ENCODE results near the gene DYNLT2B. TPM values are rescaled to one million over a fixed set of nuclear protein-coding genes. Genes with fewer than 3 reads are reported as not detected.
"Not testable (repeated sequence)": the region's sequence is repeated elsewhere in the genome, so short reads cannot be mapped to it uniquely, and the experiment has no call there.

Gene DYNLT2B
- total and polyA plus RNA-seq, 2 donors (not counting 1 experiment from before 2014, with no cell fraction given) = 9.1 to 13.0 TPM

- no peak for DNase-seq (ENCODE audit: low read depth in 2 of 2)
- no peak overlapping the region for H3K9ac ChIP-seq (ENCODE audit: insufficient read depth, low read length)
- peaks cover 7% of the 10 kb centered on the region for H3K36me3 ChIP-seq (ENCODE audit: control insufficient read depth, insufficient read depth, low read length)
- H3K4me2 ChIP-seq (ENCODE audit: extremely low read depth, insufficient read depth, low read length) = no peak overlapping the region
- no peaks in the 10 kb centered on the region for H3K4me1 ChIP-seq (ENCODE audit: control insufficient read depth, extremely low read depth, insufficient read depth, low read length)
- no peaks in the 10 kb centered on the region for H4K20me1 ChIP-seq (ENCODE audit: control insufficient read depth, extremely low read depth, insufficient read depth, low read length)
- H3K9me3 ChIP-seq (ENCODE audit: control insufficient read depth, insufficient read depth, low read depth, low read length) = no peaks in the 10 kb centered on the region
- TF ChIP-seq CTCF (conservative IDR thresholded peaks at IDR 0.05 in 1 of 2, IDR thresholded peaks at IDR 0.05 in 1 of 2; ENCODE audit: low read depth in 1 of 2, low read length in 2 of 2) (no peak), EZH2 (IDR thresholded peaks at IDR 0.05; ENCODE audit: low read length, missing control alignments) (no peak)
- no peak overlapping the region for H3K4me3 ChIP-seq (replicated peaks in 1 of 4; ENCODE audit: control extremely low read depth in 1 of 4, insufficient read depth in 1 of 4, low read depth in 3 of 4, low read length in 4 of 4)
- H2AFZ ChIP-seq (ENCODE audit: low read length) = no peak overlapping the region
- peaks cover 4% of the 10 kb centered on the region for H3K79me2 ChIP-seq (ENCODE audit: control insufficient read depth, insufficient read depth, low read length)
- no peaks in the 10 kb centered on the region for H3K27me3 ChIP-seq (ENCODE audit: control insufficient read depth, insufficient read depth, low read length)
- no peak overlapping the region for H3K27ac ChIP-seq (ENCODE audit: insufficient read depth, low read length)
Measured at GRCh38 chr3:196251918-196252317, 66.1 kb downstream of the DYNLT2B start.

GRCh38 chr3:196246612-196247308 lies 71.3 kb downstream of the DYNLT2B start:
- H3K27me3 ChIP-seq (ENCODE audit: control insufficient read depth, insufficient read depth, low read length) = no peaks in the 10 kb centered on the region
- H4K20me1 ChIP-seq (ENCODE audit: control insufficient read depth, extremely low read depth, insufficient read depth, low read length) = no peaks in the 10 kb centered on the region
- peak; percentile 21 to 86 for DNase-seq (ENCODE audit: low read depth in 2 of 2)
- no peak overlapping the region for H3K9ac ChIP-seq (ENCODE audit: insufficient read depth, low read length)
- H3K9me3 ChIP-seq (ENCODE audit: control insufficient read depth, insufficient read depth, low read depth, low read length) = no peaks in the 10 kb centered on the region
- H3K4me3 ChIP-seq (replicated peaks in 1 of 4; ENCODE audit: control extremely low read depth in 1 of 4, insufficient read depth in 1 of 4, low read depth in 3 of 4, low read length in 4 of 4) = no peak overlapping the region
- H3K36me3 ChIP-seq (ENCODE audit: control insufficient read depth, insufficient read depth, low read length) = peaks cover 11% of the 10 kb centered on the region
- H3K4me2 ChIP-seq (ENCODE audit: extremely low read depth, insufficient read depth, low read length) = no peak overlapping the region
- H2AFZ ChIP-seq (ENCODE audit: low read length) = no peak overlapping the region
- no peak for TF ChIP-seq EZH2 (IDR thresholded peaks at IDR 0.05; ENCODE audit: low read length, missing control alignments)
- TF ChIP-seq CTCF (conservative IDR thresholded peaks at IDR 0.05 in 1 of 2, IDR thresholded peaks at IDR 0.05 in 1 of 2; ENCODE audit: low read depth in 1 of 2, low read length in 2 of 2) = no peak
- peaks cover 4% of the 10 kb centered on the region for H3K79me2 ChIP-seq (ENCODE audit: control insufficient read depth, insufficient read depth, low read length)
- no peak overlapping the region for H3K27ac ChIP-seq (ENCODE audit: insufficient read depth, low read length)
- no peaks in the 10 kb centered on the region for H3K4me1 ChIP-seq (ENCODE audit: control insufficient read depth, extremely low read depth, insufficient read depth, low read length)

- not testable (repeated sequence) for H4K20me1 ChIP-seq (ENCODE audit: control insufficient read depth, extremely low read depth, insufficient read depth, low read length); H3K9ac ChIP-seq (ENCODE audit: insufficient read depth, low read length); H3K27ac ChIP-seq (ENCODE audit: insufficient read depth, low read length); H3K79me2 ChIP-seq (ENCODE audit: control insufficient read depth, insufficient read depth, low read length); H2AFZ ChIP-seq (ENCODE audit: low read length); H3K9me3 ChIP-seq (ENCODE audit: control insufficient read depth, insufficient read depth, low read depth, low read length); H3K4me3 ChIP-seq (replicated peaks in 1 of 4; ENCODE audit: control extremely low read depth in 1 of 4, insufficient read depth in 1 of 4, low read depth in 3 of 4, low read length in 4 of 4); H3K4me1 ChIP-seq (ENCODE audit: control insufficient read depth, extremely low read depth, insufficient read depth, low read length); H3K27me3 ChIP-seq (ENCODE audit: control insufficient read depth, insufficient read depth, low read length); H3K4me2 ChIP-seq (ENCODE audit: extremely low read depth, insufficient read depth, low read length); DNase-seq (ENCODE audit: low read depth in 2 of 2)
- peaks cover 13% of the 10 kb centered on the region for H3K36me3 ChIP-seq (ENCODE audit: control insufficient read depth, insufficient read depth, low read length)
Measured at GRCh38 chr3:196244166-196244565, 73.9 kb downstream of the DYNLT2B start.
